Activated CD8-positive, alpha-beta memory T cell treated with anti-CD3 and anti-CD28 coated beads, Interleukin-2, amount 10 ng/mL, durations not matched to agents 7 days and 5 days (primary cell): ENCODE data around the gene GABRP. TPM values are rescaled to one million over a fixed set of nuclear protein-coding genes. Genes with fewer than 3 reads are reported as not detected.
"Not testable (repeated sequence)": the region's sequence is repeated elsewhere in the genome, so short reads cannot be mapped to it uniquely, and the experiment has no call there.

ENCODE experiments used
- ATAC-seq: fragments of 150-1000 bp; cut with Tn5 transposase; one replicate; pipeline ENCODE4 v1.10.0; 2021; ENCODE audit warnings: moderate library complexity
- CTCF ChIA-PET: fragments of 350-600 bp; sonication (Branson Sonifier 250); formaldehyde crosslinking; loops from one replicate; lab custom pipeline; 2021; ENCODE audit warnings: antibody characterized with exemption; lab: Charles Lee
- DNase-seq: peaks from one replicate; pipeline ENCODE4 v3.0.0-alpha.2; 2020
- H3K27ac Mint-ChIP-seq: one replicate; pipeline ENCODE4 v1.8.0; 2021; ENCODE audit warnings: mild to moderate bottlenecking, mixed read lengths
- H3K27me3 Mint-ChIP-seq: one replicate; pipeline ENCODE4 v1.8.0; 2021; ENCODE audit warnings: mixed read lengths
- H3K36me3 Mint-ChIP-seq: one replicate; pipeline ENCODE4 v1.8.0; 2021; ENCODE audit warnings: mild to moderate bottlenecking, mixed read lengths
- H3K4me1 Mint-ChIP-seq: one replicate; pipeline ENCODE4 v1.8.0; 2021; ENCODE audit warnings: mixed read lengths
- H3K4me3 Mint-ChIP-seq: one replicate; pipeline ENCODE4 v1.8.0; 2021; ENCODE audit warnings: mild to moderate bottlenecking, moderate library complexity, mixed read lengths
- H3K9me3 Mint-ChIP-seq: one replicate; pipeline ENCODE4 v1.8.0; 2022; ENCODE audit warnings: low read depth, mixed read lengths
- total RNA-seq, 2 experiments: library from RNA; stranded (reverse); gene quantifications; one replicate each; pipeline ENCODE4 v1.2.3, GENCODE V29; 2021

GABRP gene
- total RNA-seq, 2 experiments from 2014 or later = not detected

- H3K27ac Mint-ChIP-seq = no peak overlapping the region
- ATAC-seq (no peak), DNase-seq (no peak)
- peaks cover 12% of the 10 kb centered on the region for H3K27me3 Mint-ChIP-seq
- H3K9me3 Mint-ChIP-seq = no peaks in the 10 kb centered on the region
- CTCF ChIA-PET = no interaction called here
- H3K4me3 Mint-ChIP-seq = no peak overlapping the region
- no peaks in the 10 kb centered on the region for H3K36me3 Mint-ChIP-seq
- peaks cover 3% of the 10 kb centered on the region for H3K4me1 Mint-ChIP-seq
These were observed 34.5 kb upstream of the GABRP start for GRCh38 chr5:170748951-170749471.

GRCh38 chr5:170749911-170750431 is 33.6 kb upstream of the GABRP start:
- Mint-ChIP-seq H3K4me1 (no peaks in the 10 kb centered on the region), H3K27me3 (peaks cover 6% of the 10 kb centered on the region), H3K4me3 (no peak overlapping the region), H3K36me3 (no peaks in the 10 kb centered on the region), H3K9me3 (no peaks in the 10 kb centered on the region), H3K27ac (no peak overlapping the region)
- CTCF ChIA-PET = no interaction called here
- ATAC-seq = no peak
- DNase-seq = no peak

DNA sequence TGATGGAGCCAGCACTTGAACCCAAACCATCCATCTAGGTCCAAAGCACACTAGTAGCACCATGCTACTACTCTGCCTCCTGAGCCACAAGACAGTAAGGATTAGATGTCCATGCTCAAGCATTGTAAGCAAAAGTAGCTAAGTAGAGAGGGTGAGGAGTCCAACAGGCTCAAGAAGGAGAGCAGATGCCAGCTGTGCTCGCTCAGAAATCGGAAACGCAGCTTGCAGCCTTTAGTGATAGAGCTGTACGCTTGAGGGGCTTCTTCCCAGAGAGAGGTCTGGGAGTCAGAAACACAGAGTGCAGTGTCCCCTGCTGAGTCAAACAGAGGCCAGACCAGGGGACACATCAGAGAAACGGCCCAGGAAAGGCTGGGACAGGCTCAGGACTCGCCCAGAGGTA is 32.7 kb upstream of the GABRP start:
- CTCF ChIA-PET = no interaction called here
- H3K36me3 Mint-ChIP-seq = no peaks in the 10 kb centered on the region
- DNase-seq (no peak), ATAC-seq (no peak)
- H3K4me1 Mint-ChIP-seq = no peaks in the 10 kb centered on the region
- H3K4me3 Mint-ChIP-seq = no peak overlapping the region
- H3K9me3 Mint-ChIP-seq = no peaks in the 10 kb centered on the region
- H3K27ac Mint-ChIP-seq = no peak overlapping the region
- H3K27me3 Mint-ChIP-seq = peaks cover 3% of the 10 kb centered on the region

DNA sequence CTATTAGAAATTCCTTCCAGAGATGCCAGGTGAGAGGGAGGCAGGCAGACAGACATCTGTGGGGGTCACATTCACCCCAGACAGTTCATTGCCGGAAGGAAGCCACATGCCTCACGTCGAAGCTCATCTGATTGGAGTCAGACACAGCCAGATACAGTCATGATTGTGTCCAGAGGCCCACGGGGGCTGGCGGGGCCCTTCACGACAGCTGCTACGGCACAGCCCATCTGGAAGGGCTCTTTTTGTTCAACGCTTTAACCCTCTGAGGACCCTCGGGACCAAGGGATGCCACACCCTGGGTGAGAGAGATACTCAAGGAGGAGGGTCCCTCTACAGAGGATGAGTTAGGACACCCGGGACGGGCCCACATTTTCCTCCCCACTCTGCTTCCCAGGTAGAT is 31.9 kb upstream of the GABRP start:
- Mint-ChIP-seq H3K27me3 (peaks cover 3% of the 10 kb centered on the region), H3K36me3 (no peaks in the 10 kb centered on the region), H3K27ac (no peak overlapping the region), H3K9me3 (no peaks in the 10 kb centered on the region), H3K4me3 (no peak overlapping the region), H3K4me1 (no peaks in the 10 kb centered on the region)
- CTCF ChIA-PET = no interaction called here
- ATAC-seq (no peak), DNase-seq (no peak)

- no peak for ATAC-seq
- H3K4me1 Mint-ChIP-seq = no peaks in the 10 kb centered on the region
- H3K36me3 Mint-ChIP-seq = no peaks in the 10 kb centered on the region
- CTCF ChIA-PET = no interaction called here
- DNase-seq = no peak
- no peaks in the 10 kb centered on the region for H3K9me3 Mint-ChIP-seq
- no peak overlapping the region for H3K27ac Mint-ChIP-seq
- peaks cover 3% of the 10 kb centered on the region for H3K27me3 Mint-ChIP-seq
- H3K4me3 Mint-ChIP-seq = no peak overlapping the region
These were observed 31.0 kb upstream of the GABRP start for GRCh38 chr5:170752257-170753215.

GRCh38 chr5:170753311-170753710 is 30.2 kb upstream of the GABRP start:
- Mint-ChIP-seq H3K4me1 (no peaks in the 10 kb centered on the region), H3K27me3 (peaks cover 3% of the 10 kb centered on the region), H3K27ac (no peak overlapping the region), H3K36me3 (no peaks in the 10 kb centered on the region), H3K9me3 (no peaks in the 10 kb centered on the region), H3K4me3 (no peak overlapping the region)
- DNase-seq = no peak
- CTCF ChIA-PET = no interaction called here
- ATAC-seq = no peak

GRCh38 chr5:170754508-170754907 is 29.0 kb upstream of the GABRP start:
- not testable (repeated sequence) for DNase-seq, H3K36me3 Mint-ChIP-seq, H3K27me3 Mint-ChIP-seq, H3K4me3 Mint-ChIP-seq, H3K27ac Mint-ChIP-seq, H3K9me3 Mint-ChIP-seq, H3K4me1 Mint-ChIP-seq, ATAC-seq
- CTCF ChIA-PET = interaction anchor here (1.5 kb wide), 1 partner anchor 10 kb away, joined by 4 read pairs; no protein-coding TSS in a partner anchor

DNA sequence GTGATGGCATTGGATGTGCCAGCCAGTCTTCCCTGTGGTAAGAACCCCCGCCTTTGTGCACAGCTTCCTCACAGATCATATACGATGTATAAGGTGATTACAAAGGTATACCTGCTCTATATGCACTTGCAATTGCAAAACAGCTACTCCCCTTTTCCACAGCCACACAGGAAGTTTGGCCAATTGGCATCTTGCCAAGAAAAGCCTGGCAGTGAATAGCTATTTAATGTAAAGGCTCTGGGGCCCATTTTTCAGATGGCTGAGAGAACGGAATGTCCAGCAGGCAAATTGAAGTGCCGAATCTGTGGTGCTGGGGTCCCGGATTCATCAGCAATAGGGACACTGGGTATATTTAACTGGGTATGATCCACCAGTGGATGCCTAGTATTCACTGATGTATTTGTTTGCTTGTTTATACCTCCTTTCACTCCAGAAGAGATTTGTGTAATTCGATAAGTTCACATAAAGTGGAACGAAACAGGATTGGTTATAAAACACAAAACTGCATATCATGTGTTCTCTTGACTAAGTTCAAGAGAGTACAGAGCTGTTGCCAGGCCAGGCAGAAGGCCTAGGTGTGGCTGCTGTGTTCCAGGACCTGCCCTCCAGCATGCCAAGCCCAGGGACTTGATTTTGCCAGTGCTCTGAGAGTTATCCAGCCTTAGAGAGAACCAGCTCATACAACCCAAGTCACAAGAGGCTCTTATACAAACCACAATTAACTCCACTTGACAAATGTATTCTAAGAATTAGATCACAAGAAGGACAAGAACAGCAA is 27.7 kb upstream of the GABRP start:
- H3K9me3 Mint-ChIP-seq = no peaks in the 10 kb centered on the region
- H3K4me1 Mint-ChIP-seq = no peaks in the 10 kb centered on the region
- CTCF ChIA-PET = interaction anchor here (1.5 kb wide), 1 partner anchor 11 kb away, joined by 4 read pairs; no protein-coding TSS in a partner anchor
- DNase-seq (no peak), ATAC-seq (no peak)
- no peak overlapping the region for H3K27ac Mint-ChIP-seq
- H3K4me3 Mint-ChIP-seq = no peak overlapping the region
- H3K27me3 Mint-ChIP-seq = no peaks in the 10 kb centered on the region
- no peaks in the 10 kb centered on the region for H3K36me3 Mint-ChIP-seq

- Mint-ChIP-seq H3K4me1 (no peaks in the 10 kb centered on the region), H3K9me3 (no peaks in the 10 kb centered on the region), H3K27me3 (no peaks in the 10 kb centered on the region), H3K4me3 (no peak overlapping the region), H3K27ac (no peak overlapping the region), H3K36me3 (no peaks in the 10 kb centered on the region)
- ATAC-seq (no peak), DNase-seq (no peak)
- CTCF ChIA-PET = no interaction called here
These were observed 26.8 kb upstream of the GABRP start for GRCh38 chr5:170756691-170757090.

- H3K4me1 Mint-ChIP-seq = no peaks in the 10 kb centered on the region
- DNase-seq (no peak), ATAC-seq (no peak)
- no peaks in the 10 kb centered on the region for H3K36me3 Mint-ChIP-seq
- no peaks in the 10 kb centered on the region for H3K9me3 Mint-ChIP-seq
- H3K27me3 Mint-ChIP-seq = no peaks in the 10 kb centered on the region
- H3K4me3 Mint-ChIP-seq = no peak overlapping the region
- no peak overlapping the region for H3K27ac Mint-ChIP-seq
- CTCF ChIA-PET = no interaction called here
These were observed 26.3 kb upstream of the GABRP start for GRCh38 chr5:170757182-170757601.

- Mint-ChIP-seq H3K36me3 (no peaks in the 10 kb centered on the region), H3K4me1 (no peaks in the 10 kb centered on the region), H3K4me3 (no peak overlapping the region), H3K27ac (no peak overlapping the region), H3K9me3 (no peaks in the 10 kb centered on the region), H3K27me3 (no peaks in the 10 kb centered on the region)
- CTCF ChIA-PET = no interaction called here
- DNase-seq = no peak
- ATAC-seq = no peak
These were observed 25.9 kb upstream of the GABRP start for GRCh38 chr5:170757669-170758068.

- CTCF ChIA-PET = no interaction called here
These were observed 25.0 kb upstream of the GABRP start for GRCh38 chr5:170758481-170758880.

DNA sequence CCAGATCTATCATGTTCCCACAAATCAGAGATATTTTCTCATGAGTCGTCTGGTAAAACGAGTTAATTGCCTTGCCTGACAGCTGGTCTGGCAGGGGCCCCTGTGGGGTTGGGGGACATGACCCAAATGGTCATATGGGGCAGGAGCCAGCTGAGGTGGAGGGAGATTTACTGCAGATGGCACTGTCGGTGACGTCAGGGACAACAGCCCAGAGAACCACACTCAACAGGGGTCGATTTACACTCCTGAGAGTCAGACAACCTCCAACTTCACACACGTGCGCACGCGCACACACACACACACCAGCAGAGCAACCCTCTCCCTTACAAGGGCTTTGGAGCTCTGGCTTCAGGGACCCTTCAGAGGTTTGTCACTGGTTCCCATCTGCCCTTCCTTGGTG is 23.4 kb upstream of the GABRP start:
- no peak overlapping the region for H3K4me3 Mint-ChIP-seq
- H3K36me3 Mint-ChIP-seq = no peaks in the 10 kb centered on the region
- no peaks in the 10 kb centered on the region for H3K27me3 Mint-ChIP-seq
- ATAC-seq (no peak), DNase-seq (no peak)
- no peak overlapping the region for H3K27ac Mint-ChIP-seq
- CTCF ChIA-PET = no interaction called here
- no peaks in the 10 kb centered on the region for H3K9me3 Mint-ChIP-seq
- no peaks in the 10 kb centered on the region for H3K4me1 Mint-ChIP-seq

More at GRCh38 chr5:170758481-170758880, 25.0 kb upstream of the GABRP start:
- H3K4me1 Mint-ChIP-seq = no peaks in the 10 kb centered on the region
- no peak for DNase-seq
- H3K36me3 Mint-ChIP-seq = no peaks in the 10 kb centered on the region
- no peak overlapping the region for H3K4me3 Mint-ChIP-seq
- no peaks in the 10 kb centered on the region for H3K27me3 Mint-ChIP-seq
- no peaks in the 10 kb centered on the region for H3K9me3 Mint-ChIP-seq
- H3K27ac Mint-ChIP-seq = no peak overlapping the region
- ATAC-seq = no peak
